ENCODE measurements around the gene CLK2.
A peak's percentile ranks its signal among the peaks of the same experiment; 100 is the strongest.

The CLK2 gene

DNA sequence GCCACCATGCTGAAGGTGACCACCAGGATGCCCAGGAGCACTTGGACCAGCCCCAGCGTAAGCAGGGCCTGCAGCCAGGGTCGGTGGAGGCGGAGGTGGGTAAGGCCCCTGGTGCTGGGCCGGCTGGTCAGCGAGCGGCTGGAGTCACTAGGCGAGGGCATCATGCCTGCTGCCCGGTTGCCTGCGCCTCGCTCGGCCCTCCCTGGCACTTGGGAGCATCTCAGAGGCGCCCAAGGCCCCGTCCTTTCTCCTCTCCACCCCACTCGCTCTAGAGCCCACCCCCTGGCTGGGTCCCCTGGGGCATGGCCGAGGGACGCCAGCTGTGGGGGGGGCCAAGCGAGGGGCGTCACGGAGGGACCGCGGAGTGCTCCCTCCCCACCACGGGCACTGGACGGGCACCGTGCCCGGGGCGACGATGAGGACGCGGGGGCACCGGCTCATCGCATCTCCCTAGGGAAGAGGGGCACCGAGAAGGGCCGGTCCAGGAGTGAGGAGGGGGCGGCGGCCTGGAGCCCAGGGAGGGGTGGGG is 18.5 kb downstream of the CLK2 start:
- WGBS, 2 donors (ENCODE audit: extremely low coverage in 2 of 2, insufficient read length in 2 of 2, insufficient replicate concordance in 1 of 2), result no CpG with 5 or more reads among the region's 35 CpGs
- Histone ChIP-seq H2BK15ac (ENCODE audit: low read length) (peak overlapping the region; percentile 23), H3K4me3 (ENCODE audit: low read length in 2 of 2) (peak overlapping the region; percentile 70 to 83), H3K4me1 (ENCODE audit: control insufficient read depth in 2 of 2, insufficient read depth in 1 of 2, low read depth in 1 of 2, low read length in 2 of 2) (peaks cover 24 to 29% of the 10 kb centered on the region in 2 donors), H4K8ac (ENCODE audit: low read depth, low read length) (no peak overlapping the region), H2AK5ac (ENCODE audit: low read depth, low read length) (peak overlapping the region; percentile 0), H2BK5ac (ENCODE audit: low read length) (peak overlapping the region; percentile 79), H3K14ac (ENCODE audit: low read length) (peak overlapping the region; percentile 90), H3K9ac (ENCODE audit: low read depth, low read length, poor library complexity) (peak overlapping the region; percentile 99), H3K36me3 (replicated peaks in 1 of 2; ENCODE audit: control insufficient read depth in 2 of 2, insufficient read depth in 2 of 2, low read length in 2 of 2) (peaks cover 4 to 50% of the 10 kb centered on the region in 2 donors), H3K23ac (ENCODE audit: low read depth, low read length, poor library complexity) (peak overlapping the region; percentile 94), H4K91ac (ENCODE audit: low read depth, low read length, poor library complexity) (peak overlapping the region; percentile 57), H3K27me3 (ENCODE audit: control insufficient read depth in 3 of 3, insufficient read depth in 3 of 3, low read depth in 1 of 3, low read length in 3 of 3) (no peaks in the 10 kb centered on the region), H3K27ac (replicated peaks; ENCODE audit: low read length) (peak overlapping the region; percentile 56), H3K4ac (ENCODE audit: low read length) (peak overlapping the region; percentile 26), H2BK12ac (ENCODE audit: low read length) (no peak overlapping the region), H2AFZ (ENCODE audit: low read length) (peak overlapping the region; percentile 97), H3K18ac (ENCODE audit: low read length) (peak overlapping the region; percentile 99), H3K4me2 (ENCODE audit: insufficient read depth, low read length, poor library complexity, severe bottlenecking) (peak overlapping the region; percentile 94), H3K79me1 (ENCODE audit: low read depth, low read length) (peaks cover 15% of the 10 kb centered on the region), H2BK120ac (ENCODE audit: low read depth, low read length) (peak overlapping the region; percentile 48), H3K9me3 (replicated peaks in 1 of 2; ENCODE audit: control insufficient read depth in 2 of 2, insufficient read depth in 1 of 2, low read depth in 1 of 2, low read length in 2 of 2) (no peaks in the 10 kb centered on the region)
- DNase-seq (ENCODE audit: low spot score), result no peak

DNA sequence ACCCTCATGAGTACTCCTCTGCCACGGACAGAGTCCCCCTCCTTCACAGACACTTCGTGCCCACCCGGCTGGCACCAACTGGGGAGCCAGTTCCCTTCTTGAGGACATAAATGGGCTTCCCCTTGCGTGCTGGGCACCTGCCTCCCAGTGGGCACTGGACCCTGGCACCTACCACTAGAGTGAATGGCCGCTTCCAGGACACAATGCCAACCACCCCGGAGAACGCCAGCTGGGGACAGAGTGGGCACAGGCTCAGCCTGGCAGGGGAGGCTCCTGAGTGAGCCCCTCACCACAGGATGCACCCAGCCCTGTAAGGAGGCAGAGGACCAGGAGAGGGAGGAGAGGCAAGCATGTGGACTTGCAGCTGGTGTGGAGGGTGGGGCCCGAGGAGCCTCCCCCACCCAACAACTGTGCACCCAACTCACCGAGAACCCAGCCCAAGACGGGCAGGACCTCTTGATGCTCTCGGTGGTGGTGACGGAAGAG is 19.0 kb downstream of the CLK2 start:
- Histone ChIP-seq H3K4ac (ENCODE audit: low read length) (peak overlapping the region; percentile 57), H2BK5ac (ENCODE audit: low read length) (peak overlapping the region; percentile 79), H3K4me3 (ENCODE audit: low read length in 2 of 2) (peak overlapping the region; percentile 70 to 83), H3K27ac (replicated peaks; ENCODE audit: low read length) (no peak overlapping the region), H3K9me3 (replicated peaks in 1 of 2; ENCODE audit: control insufficient read depth in 2 of 2, insufficient read depth in 1 of 2, low read depth in 1 of 2, low read length in 2 of 2) (no peaks in the 10 kb centered on the region), H4K8ac (ENCODE audit: low read depth, low read length) (no peak overlapping the region), H3K4me1 (ENCODE audit: control insufficient read depth in 2 of 2, insufficient read depth in 1 of 2, low read depth in 1 of 2, low read length in 2 of 2) (peaks cover 24 to 29% of the 10 kb centered on the region in 2 donors), H3K27me3 (ENCODE audit: control insufficient read depth in 3 of 3, insufficient read depth in 3 of 3, low read depth in 1 of 3, low read length in 3 of 3) (no peaks in the 10 kb centered on the region), H3K23ac (ENCODE audit: low read depth, low read length, poor library complexity) (peak overlapping the region; percentile 94), H3K79me1 (ENCODE audit: low read depth, low read length) (peaks cover 15% of the 10 kb centered on the region), H3K9ac (ENCODE audit: low read depth, low read length, poor library complexity) (peak overlapping the region; percentile 99), H2BK120ac (ENCODE audit: low read depth, low read length) (peak overlapping the region; percentile 48), H2BK12ac (ENCODE audit: low read length) (no peak overlapping the region), H2AK5ac (ENCODE audit: low read depth, low read length) (peak overlapping the region; percentile 0), H3K14ac (ENCODE audit: low read length) (peak overlapping the region; percentile 90), H3K18ac (ENCODE audit: low read length) (peak overlapping the region; percentile 99), H3K4me2 (ENCODE audit: insufficient read depth, low read length, poor library complexity, severe bottlenecking) (peak overlapping the region; percentile 94), H4K91ac (ENCODE audit: low read depth, low read length, poor library complexity) (peak overlapping the region; percentile 34), H3K36me3 (replicated peaks in 1 of 2; ENCODE audit: control insufficient read depth in 2 of 2, insufficient read depth in 2 of 2, low read length in 2 of 2) (peaks cover 4 to 47% of the 10 kb centered on the region in 2 donors), H2AFZ (ENCODE audit: low read length) (peak overlapping the region; percentile 97), H2BK15ac (ENCODE audit: low read length) (peak overlapping the region; percentile 23)
- no peak for DNase-seq (ENCODE audit: low spot score)
- WGBS, 2 donors (ENCODE audit: extremely low coverage in 2 of 2, insufficient read length in 2 of 2, insufficient replicate concordance in 1 of 2), result no CpG with 5 or more reads among the region's 12 CpGs

DNA sequence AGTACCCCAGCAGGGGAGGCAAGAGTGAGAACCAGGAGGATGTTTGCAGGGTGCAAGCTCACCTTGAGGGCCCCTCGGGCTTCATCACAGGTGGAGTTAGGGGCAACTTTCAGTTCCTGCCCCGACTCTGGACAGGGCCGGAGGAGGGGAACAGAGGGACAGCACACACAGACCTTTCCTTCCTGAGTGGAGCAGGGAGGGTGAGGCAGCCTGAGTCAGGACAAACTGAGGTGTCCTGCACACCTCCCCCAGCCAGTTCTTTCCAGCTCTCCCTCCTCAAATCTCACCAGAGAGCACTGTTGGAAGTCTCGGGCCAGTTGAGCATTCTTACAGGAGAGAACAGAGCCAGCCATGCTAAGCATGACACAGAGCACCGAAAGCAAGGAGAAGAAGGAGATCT is 19.5 kb downstream of the CLK2 start:
- Histone ChIP-seq H2AK5ac (ENCODE audit: low read depth, low read length) (no peak overlapping the region), H3K14ac (ENCODE audit: low read length) (no peak overlapping the region), H3K18ac (ENCODE audit: low read length) (peak overlapping the region; percentile 17), H4K91ac (ENCODE audit: low read depth, low read length, poor library complexity) (peak overlapping the region; percentile 34), H2BK5ac (ENCODE audit: low read length) (peak overlapping the region; percentile 79), H3K9me3 (replicated peaks in 1 of 2; ENCODE audit: control insufficient read depth in 2 of 2, insufficient read depth in 1 of 2, low read depth in 1 of 2, low read length in 2 of 2) (no peaks in the 10 kb centered on the region), H3K4me3 (ENCODE audit: low read length in 2 of 2) (peak overlapping the region in 1 of 2 donors; percentile 70), H2BK12ac (ENCODE audit: low read length) (no peak overlapping the region), H3K27ac (replicated peaks; ENCODE audit: low read length) (no peak overlapping the region), H3K79me1 (ENCODE audit: low read depth, low read length) (peaks cover 15% of the 10 kb centered on the region), H3K4ac (ENCODE audit: low read length) (no peak overlapping the region), H2BK15ac (ENCODE audit: low read length) (peak overlapping the region; percentile 35), H3K36me3 (replicated peaks in 1 of 2; ENCODE audit: control insufficient read depth in 2 of 2, insufficient read depth in 2 of 2, low read length in 2 of 2) (peaks cover 6 to 50% of the 10 kb centered on the region in 2 donors), H3K4me2 (ENCODE audit: insufficient read depth, low read length, poor library complexity, severe bottlenecking) (peak overlapping the region; percentile 94), H4K8ac (ENCODE audit: low read depth, low read length) (no peak overlapping the region), H2BK120ac (ENCODE audit: low read depth, low read length) (no peak overlapping the region), H3K9ac (ENCODE audit: low read depth, low read length, poor library complexity) (peak overlapping the region; percentile 66), H3K27me3 (ENCODE audit: control insufficient read depth in 3 of 3, insufficient read depth in 3 of 3, low read depth in 1 of 3, low read length in 3 of 3) (no peaks in the 10 kb centered on the region), H3K4me1 (ENCODE audit: control insufficient read depth in 2 of 2, insufficient read depth in 1 of 2, low read depth in 1 of 2, low read length in 2 of 2) (peaks cover 24 to 29% of the 10 kb centered on the region in 2 donors), H2AFZ (ENCODE audit: low read length) (no peak overlapping the region), H3K23ac (ENCODE audit: low read depth, low read length, poor library complexity) (peak overlapping the region; percentile 29)
- no peak for DNase-seq (ENCODE audit: low spot score)
- WGBS, 2 donors (ENCODE audit: extremely low coverage in 2 of 2, insufficient read length in 2 of 2, insufficient replicate concordance in 1 of 2), result no CpG with 5 or more reads among the region's 5 CpGs

DNA sequence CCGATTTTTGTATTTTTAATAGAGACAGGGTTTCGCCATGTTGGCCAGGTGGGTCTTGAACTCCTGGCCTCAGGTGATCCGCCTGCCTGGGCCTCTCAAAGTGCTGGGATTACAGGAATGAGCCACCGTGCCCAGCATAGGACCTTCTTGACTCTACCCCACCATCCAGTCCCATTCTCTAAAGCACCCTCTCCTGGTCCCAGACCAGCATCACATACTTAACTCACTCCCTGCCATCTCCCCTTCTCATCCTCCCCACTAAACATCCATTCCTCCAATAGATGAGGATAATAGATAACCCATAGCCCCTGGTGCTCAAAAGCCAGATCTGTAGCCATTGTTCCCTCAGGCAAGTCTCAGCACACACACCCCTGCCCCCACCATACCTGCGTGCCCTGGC is 20.1 kb downstream of the CLK2 start:
- Histone ChIP-seq H2AFZ (ENCODE audit: low read length) (no peak overlapping the region), H3K4me1 (ENCODE audit: control insufficient read depth in 2 of 2, insufficient read depth in 1 of 2, low read depth in 1 of 2, low read length in 2 of 2) (peaks cover 24 to 29% of the 10 kb centered on the region in 2 donors), H3K9ac (ENCODE audit: low read depth, low read length, poor library complexity) (peak overlapping the region; percentile 72), H3K4ac (ENCODE audit: low read length) (no peak overlapping the region), H3K79me1 (ENCODE audit: low read depth, low read length) (peaks cover 15% of the 10 kb centered on the region), H2BK15ac (ENCODE audit: low read length) (no peak overlapping the region), H3K23ac (ENCODE audit: low read depth, low read length, poor library complexity) (no peak overlapping the region), H3K18ac (ENCODE audit: low read length) (peak overlapping the region; percentile 16), H2BK5ac (ENCODE audit: low read length) (peak overlapping the region; percentile 79), H3K9me3 (replicated peaks in 1 of 2; ENCODE audit: control insufficient read depth in 2 of 2, insufficient read depth in 1 of 2, low read depth in 1 of 2, low read length in 2 of 2) (no peaks in the 10 kb centered on the region), H3K27me3 (ENCODE audit: control insufficient read depth in 3 of 3, insufficient read depth in 3 of 3, low read depth in 1 of 3, low read length in 3 of 3) (no peaks in the 10 kb centered on the region), H4K91ac (ENCODE audit: low read depth, low read length, poor library complexity) (peak overlapping the region; percentile 39), H3K36me3 (replicated peaks in 1 of 2; ENCODE audit: control insufficient read depth in 2 of 2, insufficient read depth in 2 of 2, low read length in 2 of 2) (peaks cover 7 to 50% of the 10 kb centered on the region in 2 donors), H4K8ac (ENCODE audit: low read depth, low read length) (no peak overlapping the region), H2BK12ac (ENCODE audit: low read length) (no peak overlapping the region), H3K4me3 (ENCODE audit: low read length in 2 of 2) (peak overlapping the region in 1 of 2 donors; percentile 70), H2BK120ac (ENCODE audit: low read depth, low read length) (no peak overlapping the region), H3K4me2 (ENCODE audit: insufficient read depth, low read length, poor library complexity, severe bottlenecking) (no peak overlapping the region), H2AK5ac (ENCODE audit: low read depth, low read length) (no peak overlapping the region), H3K27ac (replicated peaks; ENCODE audit: low read length) (peak overlapping the region; percentile 10), H3K14ac (ENCODE audit: low read length) (no peak overlapping the region)
- DNase-seq (ENCODE audit: low spot score), result no peak
- WGBS, 2 donors (ENCODE audit: extremely low coverage in 2 of 2, insufficient read length in 2 of 2, insufficient replicate concordance in 1 of 2), result no CpG with 5 or more reads among the region's 5 CpGs

Measured in neuronal stem cell (in vitro differentiated cells).